HepG2 (cell line): ENCODE results near the gene SEC31A. TPM values are rescaled to one million over a fixed set of nuclear protein-coding genes. Genes with fewer than 3 reads are reported as not detected.

Experiments
- FIP1L1 ChIP-seq: fragments of 200-400 bp; formaldehyde crosslinking; IDR thresholded peaks from 2 replicates; pipeline ENCODE4 v1.6.1; 2018; ENCODE audit warnings: low read depth, mild to moderate bottlenecking, low read length, moderate library complexity, borderline replicate concordance; ENCODE audit not compliant: insufficient read depth
- GATAD2A ChIP-seq: IDR thresholded peaks from 2 replicates; pipeline ENCODE4 v1.6.1; 2016
- HHEX ChIP-seq: IDR thresholded peaks from 2 replicates; pipeline ENCODE4 v1.6.1; 2016; ENCODE audit warnings: control low read depth
- HNRNPL ChIP-seq: fragments of 200-400 bp; formaldehyde crosslinking; IDR thresholded peaks from 2 replicates; pipeline ENCODE4 v1.6.1; 2017; ENCODE audit warnings: mild to moderate bottlenecking, low read depth, low read length
- IRF2 ChIP-seq: IDR thresholded peaks from 2 replicates; pipeline ENCODE4 v1.6.1; 2018; ENCODE audit warnings: missing genetic modification reagents, missing compliant biosample characterization
- KAT2B ChIP-seq: fragments of 150-350 bp; IDR thresholded peaks from 2 replicates; pipeline ENCODE4 v1.6.1; 2014; ENCODE audit warnings: low read depth, low read length, borderline replicate concordance
- KLF16 ChIP-seq, 2 experiments: sonication (generic) in 1 of 2; formaldehyde crosslinking in 1 of 2; IDR thresholded peaks; 2 replicates each; pipeline versions ENCODE4 v1.6.1 to v1.8.0; 2016 to 2023; ENCODE audit warnings: missing genetic modification reagents in 2 of 2, missing compliant biosample characterization in 1 of 2
- MTF2 ChIP-seq: sonication (generic); formaldehyde crosslinking; IDR thresholded peaks from 2 replicates; pipeline ENCODE4 v1.5.0; 2020; ENCODE audit warnings: missing genetic modification reagents, borderline replicate concordance
- PBX3 ChIP-seq: sonication (generic); formaldehyde crosslinking; IDR thresholded peaks from 2 replicates; pipeline ENCODE4 v1.8.1; 2023; ENCODE audit warnings: missing genetic modification reagents, inconsistent platforms, borderline replicate concordance
- PCBP1 ChIP-seq: fragments of 200-400 bp; formaldehyde crosslinking; IDR thresholded peaks from 2 replicates; pipeline ENCODE4 v1.6.1; 2017; ENCODE audit warnings: mild to moderate bottlenecking, low read depth, low read length, borderline replicate concordance
- POGZ ChIP-seq: sonication (generic); formaldehyde crosslinking; IDR thresholded peaks from 2 replicates; pipeline ENCODE4 v1.4.0; 2020; ENCODE audit warnings: mild to moderate bottlenecking, missing genetic modification reagents
- REL ChIP-seq: sonication (generic); formaldehyde crosslinking; conservative IDR thresholded peaks from 2 replicates; pipeline ENCODE4 v1.8.0; 2022; ENCODE audit warnings: mild to moderate bottlenecking, missing genetic modification reagents, moderate library complexity
- RERE ChIP-seq: IDR thresholded peaks from 2 replicates; pipeline ENCODE4 v1.6.1; 2016; ENCODE audit warnings: low read depth, missing genetic modification reagents, missing compliant biosample characterization
- U2AF1 ChIP-seq: fragments of 200-400 bp; formaldehyde crosslinking; optimal IDR thresholded peaks from 2 replicates; pipeline ENCODE3; 2017; ENCODE audit warnings: mild to moderate bottlenecking, low read depth, low read length
- ZFP62 ChIP-seq: sonication (generic); formaldehyde crosslinking; IDR thresholded peaks from 2 replicates; pipeline ENCODE4 v1.4.0; 2020; ENCODE audit warnings: missing genetic modification reagents
- ZFP82 ChIP-seq: sonication (generic); formaldehyde crosslinking; IDR thresholded peaks from 2 replicates; pipeline ENCODE4 v1.5.1; 2020; ENCODE audit warnings: mild to moderate bottlenecking, missing genetic modification reagents, borderline replicate concordance
- ZNF121 ChIP-seq: sonication (generic); formaldehyde crosslinking; IDR thresholded peaks from 2 replicates; pipeline ENCODE4 v1.5.0; 2020; ENCODE audit warnings: mild to moderate bottlenecking, missing genetic modification reagents
- ZNF180 ChIP-seq: sonication (generic); formaldehyde crosslinking; IDR thresholded peaks from 2 replicates; pipeline ENCODE4 v1.4.0; 2020; ENCODE audit warnings: low read depth, missing genetic modification reagents, borderline replicate concordance
- ZNF451 ChIP-seq: sonication (generic); formaldehyde crosslinking; IDR thresholded peaks from 2 replicates; pipeline ENCODE4 v1.5.0; 2020; ENCODE audit warnings: mild to moderate bottlenecking, missing genetic modification reagents
- ZNF614 ChIP-seq: IDR thresholded peaks from 2 replicates; pipeline ENCODE4 v1.6.1; 2018; ENCODE audit warnings: missing biosample characterization, missing genetic modification reagents, inconsistent platforms, borderline replicate concordance
- ZNF883 ChIP-seq: sonication (generic); formaldehyde crosslinking; IDR thresholded peaks from 2 replicates; pipeline ENCODE4 v1.5.1; 2020; ENCODE audit warnings: mild to moderate bottlenecking, missing genetic modification reagents; ENCODE audit errors: not compliant biosample characterization
- ZSCAN9 ChIP-seq: IDR thresholded peaks from 2 replicates; pipeline ENCODE4 v1.6.1; 2016; ENCODE audit warnings: borderline replicate concordance
- polyA plus RNA-seq, 8 experiments: library from polyadenylated mRNA; depleted of rRNA in 3 of 8; stranded (reverse) in 7 of 8; unstranded in 1 of 8; fragments of >200 nt; fragmentation: Illumina TruSeq in 4 of 8; extraction: Trizol in 4 of 8; gene quantifications; 2 replicates each; pipeline versions ENCODE4 v1.2.1 to v1.2.3, GENCODE V29; 2011 to 2016; ENCODE audit warnings: low read depth in 4 of 8, missing spikeins in 1 of 8, mixed read lengths in 1 of 8; ENCODE audit not compliant: insufficient read depth in 1 of 8
- total RNA-seq, 5 experiments: library from RNA; depleted of rRNA; stranded (reverse); fragments of >200 nt; fragmentation: Illumina TruSeq; extraction: Trizol; gene quantifications; 2 replicates each; pipeline ENCODE4 v1.2.3, GENCODE V29; 2016; ENCODE audit warnings: low read depth in 1 of 5

The SEC31A gene
- total and polyA plus RNA-seq, 2 of the 13 experiments (the other 11 are each of a cell fraction or from before 2014, with no cell fraction given) = 231 to 435 TPM

- TF ChIP-seq RERE (no peak), IRF2 (CRISPR knock-in tag) (peak; percentile 60), U2AF1 (no peak), ZNF121 (CRISPR knock-in tag) (peak; percentile 36; the same call in 1 of the 2 replicates), POGZ (CRISPR knock-in tag) (peak; percentile 88), REL (CRISPR knock-in tag) (peak; percentile 92), ZFP62 (CRISPR knock-in tag) (no peak), GATAD2A (no peak; the same call in none of the 2 replicates), ZNF180 (CRISPR knock-in tag) (no peak), MTF2 (no peak), ZNF614 (CRISPR knock-in tag) (peak; percentile 74; the same call in 1 of the 2 replicates), ZSCAN9 (no peak), ZNF883 (CRISPR knock-in tag) (peak; percentile 88), HHEX (CRISPR knock-in tag) (no peak), HNRNPL (no peak), PCBP1 (no peak), FIP1L1 (no peak), PBX3 (CRISPR knock-in tag) (no peak), ZNF451 (CRISPR knock-in tag) (peak; percentile 97), KAT2B (no peak), KLF16 (CRISPR knock-in tag; IDR thresholded peaks at IDR 0.05) (peak in 1 of 2 experiments; percentile 43; a peak in 1 of 4 replicates), ZFP82 (CRISPR knock-in tag) (peak; percentile 53; the same call in 1 of the 2 replicates)
These were observed 9.6 kb upstream of the SEC31A start, which contains the start of gene THAP9 (continued) for GRCh38 chr4:82900411-82901182.
